NB4 (cell line): ENCODE measurements around the gene OSBPL8.
A peak's percentile ranks its signal among the peaks of the same experiment; 100 is the strongest.

Experiments used
- DNase-seq: peaks from one replicate; pipeline ENCODE4 v3.0.0; 2010; ENCODE audit warnings: low read depth
- H3K4me3 ChIP-seq: one replicate; pipeline ENCODE4 v1.5.1; 2011; ENCODE audit warnings: mild to moderate bottlenecking, low read depth, low read length, moderate library complexity
- MYC ChIP-seq: IDR thresholded peaks from 2 replicates; pipeline ENCODE4 v1.6.1; 2011; ENCODE audit warnings: low read depth, low read length
- POLR2A ChIP-seq: IDR thresholded peaks from 2 replicates; pipeline ENCODE4 v1.6.1; 2011; ENCODE audit warnings: mild to moderate bottlenecking; ENCODE audit not compliant: insufficient read length; ENCODE audit errors: extremely low read depth
- TF ChIP-seq, protein P1 (sequence below): IDR thresholded peaks from 2 replicates; pipeline ENCODE4 v1.6.1; 2011; ENCODE audit warnings: low read depth, low read length
- TF ChIP-seq, protein P2 (sequence below): IDR thresholded peaks from one replicate; pipeline ENCODE4 v1.5.1; 2012; ENCODE audit warnings: low read depth, low read length

Gene OSBPL8

DNA sequence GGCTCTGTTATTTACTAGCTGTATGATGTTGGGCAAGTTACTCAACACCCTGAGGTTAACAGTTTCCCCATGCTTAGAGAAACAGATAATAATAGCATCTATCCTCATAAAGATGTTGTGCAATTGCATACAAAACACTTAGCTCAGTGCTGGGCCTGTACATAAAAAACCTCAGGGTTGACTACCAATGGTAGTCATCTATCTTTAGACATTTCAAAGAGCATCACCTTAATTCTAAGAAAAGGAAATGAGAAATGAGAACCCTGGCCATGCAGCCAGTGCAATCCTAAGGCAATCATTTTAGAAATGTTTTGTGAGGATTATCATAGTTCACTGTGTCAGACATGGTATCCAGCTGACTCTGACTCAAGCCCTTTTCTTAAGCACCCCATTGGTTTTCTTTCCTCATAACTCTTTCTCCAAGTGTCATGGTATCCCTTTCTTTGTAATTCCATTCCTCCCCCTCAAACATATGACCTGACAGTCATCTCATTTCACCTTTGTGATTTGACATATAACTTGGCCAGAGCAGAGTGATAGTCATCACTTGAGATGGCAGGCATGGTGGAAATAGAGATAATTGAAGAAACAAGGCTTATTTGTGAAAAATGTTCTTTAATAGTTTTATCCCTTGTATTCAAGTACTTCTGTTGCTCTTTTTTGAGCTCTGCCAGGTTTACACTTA, 29.5 kb upstream of the OSBPL8 start:
- DNase-seq: peak; percentile 97
- H3K4me3 ChIP-seq: no peak overlapping the region
- TF ChIP-seq, protein P1, sequence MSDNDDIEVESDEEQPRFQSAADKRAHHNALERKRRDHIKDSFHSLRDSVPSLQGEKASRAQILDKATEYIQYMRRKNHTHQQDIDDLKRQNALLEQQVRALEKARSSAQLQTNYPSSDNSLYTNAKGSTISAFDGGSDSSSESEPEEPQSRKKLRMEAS: peak; percentile 4
- peak; percentile 77; the same call in 1 of the 2 replicates for TF ChIP-seq MYC
- TF ChIP-seq, protein P2, sequence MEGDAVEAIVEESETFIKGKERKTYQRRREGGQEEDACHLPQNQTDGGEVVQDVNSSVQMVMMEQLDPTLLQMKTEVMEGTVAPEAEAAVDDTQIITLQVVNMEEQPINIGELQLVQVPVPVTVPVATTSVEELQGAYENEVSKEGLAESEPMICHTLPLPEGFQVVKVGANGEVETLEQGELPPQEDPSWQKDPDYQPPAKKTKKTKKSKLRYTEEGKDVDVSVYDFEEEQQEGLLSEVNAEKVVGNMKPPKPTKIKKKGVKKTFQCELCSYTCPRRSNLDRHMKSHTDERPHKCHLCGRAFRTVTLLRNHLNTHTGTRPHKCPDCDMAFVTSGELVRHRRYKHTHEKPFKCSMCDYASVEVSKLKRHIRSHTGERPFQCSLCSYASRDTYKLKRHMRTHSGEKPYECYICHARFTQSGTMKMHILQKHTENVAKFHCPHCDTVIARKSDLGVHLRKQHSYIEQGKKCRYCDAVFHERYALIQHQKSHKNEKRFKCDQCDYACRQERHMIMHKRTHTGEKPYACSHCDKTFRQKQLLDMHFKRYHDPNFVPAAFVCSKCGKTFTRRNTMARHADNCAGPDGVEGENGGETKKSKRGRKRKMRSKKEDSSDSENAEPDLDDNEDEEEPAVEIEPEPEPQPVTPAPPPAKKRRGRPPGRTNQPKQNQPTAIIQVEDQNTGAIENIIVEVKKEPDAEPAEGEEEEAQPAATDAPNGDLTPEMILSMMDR: no peak
- no peak for TF ChIP-seq POLR2A

DNA sequence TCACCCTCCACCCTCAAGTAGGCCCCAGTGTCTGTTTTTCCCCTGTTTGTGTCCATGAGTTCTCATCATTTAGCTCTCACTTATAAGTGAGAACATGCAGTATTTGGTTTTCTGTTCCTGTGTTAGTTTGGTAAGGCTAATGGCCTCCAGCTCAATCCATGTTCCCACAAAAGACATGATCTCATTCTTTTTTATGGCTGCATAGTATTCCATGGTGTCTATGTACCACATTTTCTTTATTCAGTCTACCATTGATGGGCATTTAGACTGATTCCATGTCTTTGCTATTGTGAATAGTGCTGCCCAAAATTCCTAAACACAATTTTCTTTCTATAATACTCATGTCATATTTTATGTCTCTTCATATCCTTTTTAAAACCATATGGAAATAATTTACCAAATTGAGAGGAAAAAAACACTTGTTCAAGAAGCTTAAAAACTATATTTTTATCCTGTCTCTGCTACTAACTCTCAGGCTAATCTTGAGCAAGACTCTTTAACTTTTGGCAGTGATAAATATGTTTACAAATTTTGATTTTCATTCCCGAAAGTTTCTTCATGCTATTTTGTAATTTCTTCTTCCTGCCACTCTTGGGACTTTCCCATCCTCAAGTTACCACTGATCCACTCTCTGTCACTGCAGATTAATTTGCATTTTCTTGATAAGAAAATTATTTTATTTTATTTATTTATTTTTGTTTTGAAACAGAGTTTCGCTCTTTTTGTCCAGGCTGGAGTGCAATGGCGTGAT, 28.0 kb upstream of the OSBPL8 start:
- no peak overlapping the region for H3K4me3 ChIP-seq
- no peak for DNase-seq
- no peak for TF ChIP-seq MYC
- TF ChIP-seq, protein P2: no peak
- TF ChIP-seq, protein P1: no peak
- TF ChIP-seq POLR2A: no peak

DNA sequence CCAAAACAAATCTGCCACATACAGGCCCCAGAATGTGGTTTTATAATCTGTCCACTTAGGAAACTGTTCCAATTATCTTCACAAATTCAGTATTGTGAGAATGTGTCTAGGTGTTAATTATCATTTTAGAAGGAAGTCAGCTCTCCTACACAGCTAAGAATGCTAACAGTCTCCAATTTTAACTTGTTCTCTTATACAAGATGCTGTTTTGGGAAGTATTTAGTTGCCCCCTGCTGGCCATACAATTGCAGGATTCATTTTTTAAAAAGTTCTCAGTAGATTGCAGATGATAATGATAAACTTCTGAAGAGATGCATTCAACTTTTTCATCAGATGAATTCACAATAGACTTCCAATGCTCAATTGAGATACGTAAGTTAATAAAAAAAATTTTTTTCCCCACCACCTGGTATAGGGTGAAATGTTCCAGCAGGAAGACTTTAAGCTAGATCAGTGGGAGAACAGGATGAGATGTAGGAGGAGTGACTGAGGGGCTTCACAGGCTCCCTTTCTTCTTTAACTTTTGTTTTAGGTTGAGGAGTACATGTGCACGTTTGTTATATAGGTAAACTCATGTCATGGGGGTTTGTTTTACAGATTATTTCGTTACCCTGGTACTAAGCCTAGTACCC, 27.3 kb upstream of the OSBPL8 start:
- DNase-seq: peak; percentile 85
- H3K4me3 ChIP-seq: no peak overlapping the region

DNA sequence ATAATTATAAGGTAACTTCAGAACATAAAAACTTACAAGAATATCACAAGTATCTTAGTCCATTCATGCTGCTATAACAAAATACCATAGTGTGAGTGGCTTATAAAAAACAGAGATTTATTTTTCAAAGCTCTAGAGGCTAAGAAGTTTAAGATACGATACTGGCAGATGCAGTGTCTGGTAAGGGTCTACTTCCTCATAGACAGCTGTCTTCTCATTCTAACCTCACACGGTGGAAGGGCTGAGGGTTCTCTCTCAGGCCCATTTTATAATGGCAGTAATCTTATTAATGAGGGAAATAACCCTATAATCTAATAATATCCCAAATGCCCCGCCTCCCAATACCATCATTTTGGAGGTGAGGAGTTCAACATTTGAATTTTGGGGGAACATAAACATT, 23.7 kb upstream of the OSBPL8 start:
- no peak overlapping the region for H3K4me3 ChIP-seq
- TF ChIP-seq POLR2A: no peak
- TF ChIP-seq, protein P1: no peak
- TF ChIP-seq MYC: no peak
- TF ChIP-seq, protein P2: no peak
- no peak for DNase-seq

More for the DNA sequence above, 27.3 kb upstream of the OSBPL8 start:
- TF ChIP-seq POLR2A: no peak
- no peak for TF ChIP-seq MYC
- TF ChIP-seq, protein P2: peak; percentile 66
- TF ChIP-seq, protein P1: no peak

DNA sequence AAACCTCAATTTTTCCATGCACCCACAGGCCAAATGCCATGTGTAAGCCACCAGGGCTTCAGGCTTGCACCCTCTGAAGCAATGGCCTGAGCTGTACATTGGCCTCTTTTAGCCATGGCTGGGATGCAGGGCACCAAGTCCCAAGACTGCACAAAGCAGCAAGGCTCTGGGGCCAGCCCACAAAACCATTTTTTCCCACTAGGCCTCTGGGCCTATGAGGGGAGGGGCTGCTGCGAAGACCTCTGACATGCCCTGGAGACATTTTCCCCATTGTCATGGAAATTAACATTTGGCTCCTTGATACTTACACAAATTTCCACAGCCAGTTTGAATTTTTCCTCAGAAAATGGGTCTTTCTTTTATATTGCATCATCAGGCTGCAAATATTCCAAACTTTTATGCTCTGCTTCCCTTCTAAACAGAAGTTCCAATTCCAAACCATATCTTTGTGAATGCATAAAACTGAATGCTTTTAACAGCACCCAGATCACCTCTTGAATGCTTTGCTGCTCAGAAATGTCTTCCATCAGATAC, 14.3 kb upstream of the OSBPL8 start:
- no peak overlapping the region for H3K4me3 ChIP-seq
- no peak for DNase-seq
- TF ChIP-seq, protein P2: no peak
- TF ChIP-seq MYC (no peak), POLR2A (no peak)
- TF ChIP-seq, protein P1: no peak
